ENCODE measurements around the gene ATP10A. TPM values are rescaled to one million over a fixed set of nuclear protein-coding genes. Genes with fewer than 3 reads are reported as not detected.

Gene ATP10A
- total RNA-seq, 1 experiment from 2014 or later = 2.1 TPM

DNA sequence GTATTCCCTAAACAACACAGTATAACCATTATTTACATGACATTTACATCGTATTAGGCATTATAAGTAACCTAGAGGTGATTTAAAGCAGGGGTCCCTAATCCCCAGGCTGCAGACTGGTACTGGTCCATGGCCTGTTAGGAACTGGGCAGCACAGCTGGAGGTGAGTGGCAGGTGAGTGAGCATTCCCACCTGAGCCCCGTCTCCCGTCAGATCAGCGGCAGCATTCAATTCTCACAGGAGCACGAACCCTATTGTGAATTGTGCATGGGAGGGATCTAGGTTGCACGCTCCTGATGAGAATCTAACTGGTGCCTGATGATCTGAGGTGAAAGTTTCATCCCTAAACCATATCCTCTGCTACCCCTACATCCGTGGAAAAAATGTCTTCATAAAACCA, 138.2 kb downstream of the ATP10A start:
- Mint-ChIP-seq H3K4me3 (no peak overlapping the region), H3K27ac (no peak overlapping the region), H3K4me1 (peaks cover 12% of the 10 kb centered on the region), H3K36me3 (no peaks in the 10 kb centered on the region), H3K27me3 (ENCODE audit: low read depth) (no peaks in the 10 kb centered on the region), H3K9me3 (no peaks in the 10 kb centered on the region)
- DNase-seq (ENCODE audit: low spot score) = no peak
- POLR2A ChIA-PET = no interaction called here
- CTCF ChIA-PET = interaction anchor here (1.1 kb wide), 1 partner anchor 10 kb away, joined by 4 read pairs; no protein-coding TSS in a partner anchor
- ATAC-seq = no peak
- TF ChIP-seq, protein P1, sequence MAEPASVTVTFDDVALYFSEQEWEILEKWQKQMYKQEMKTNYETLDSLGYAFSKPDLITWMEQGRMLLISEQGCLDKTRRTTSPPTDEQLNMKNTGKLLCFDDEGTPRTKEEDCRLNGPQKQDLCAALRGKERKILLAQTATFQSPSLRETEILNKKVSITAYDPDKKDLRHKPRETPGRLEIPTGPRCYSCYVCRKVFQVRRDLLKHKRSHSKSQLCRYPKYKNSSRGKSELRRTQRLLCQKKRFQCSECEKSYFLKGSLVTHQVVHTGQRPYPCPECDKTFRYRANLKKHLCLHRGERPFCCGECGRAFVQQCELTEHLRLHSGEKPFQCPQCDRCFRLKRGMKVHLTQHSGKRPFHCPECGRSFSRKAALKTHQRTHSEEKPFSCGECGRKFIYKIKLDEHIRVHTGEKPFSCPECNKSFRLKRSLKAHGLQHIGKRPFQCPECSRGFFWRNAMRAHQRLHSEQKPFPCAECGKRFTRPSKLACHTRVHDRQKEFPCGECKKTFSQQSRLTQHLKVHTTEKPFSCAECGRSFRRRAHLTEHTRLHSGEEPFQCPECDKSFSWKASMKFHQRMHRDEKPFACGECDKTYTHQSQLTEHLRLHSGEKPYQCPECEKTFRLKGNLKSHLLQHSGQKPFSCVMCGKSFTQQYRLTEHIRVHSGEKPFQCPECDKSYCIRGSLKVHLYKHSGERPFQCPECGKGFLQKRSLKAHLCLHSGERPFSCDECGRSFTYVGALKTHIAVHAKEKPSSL (CRISPR knock-in tag; conservative IDR thresholded peaks at IDR 0.05) = no peak
- no peak for TF ChIP-seq HMGA2 (CRISPR knock-in tag; IDR thresholded peaks at IDR 0.05)
- TF ChIP-seq, protein P2, sequence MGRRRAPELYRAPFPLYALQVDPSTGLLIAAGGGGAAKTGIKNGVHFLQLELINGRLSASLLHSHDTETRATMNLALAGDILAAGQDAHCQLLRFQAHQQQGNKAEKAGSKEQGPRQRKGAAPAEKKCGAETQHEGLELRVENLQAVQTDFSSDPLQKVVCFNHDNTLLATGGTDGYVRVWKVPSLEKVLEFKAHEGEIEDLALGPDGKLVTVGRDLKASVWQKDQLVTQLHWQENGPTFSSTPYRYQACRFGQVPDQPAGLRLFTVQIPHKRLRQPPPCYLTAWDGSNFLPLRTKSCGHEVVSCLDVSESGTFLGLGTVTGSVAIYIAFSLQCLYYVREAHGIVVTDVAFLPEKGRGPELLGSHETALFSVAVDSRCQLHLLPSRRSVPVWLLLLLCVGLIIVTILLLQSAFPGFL (CRISPR knock-in tag; IDR thresholded peaks at IDR 0.05; ENCODE audit: borderline replicate concordance) = no peak
- TF ChIP-seq EMX1 (CRISPR knock-in tag; IDR thresholded peaks at IDR 0.05) = no peak
- TF ChIP-seq TP53 (CRISPR knock-in tag; IDR thresholded peaks at IDR 0.05) = no peak
- no peak for TF ChIP-seq RORB (CRISPR knock-in tag; IDR thresholded peaks at IDR 0.05)

DNA sequence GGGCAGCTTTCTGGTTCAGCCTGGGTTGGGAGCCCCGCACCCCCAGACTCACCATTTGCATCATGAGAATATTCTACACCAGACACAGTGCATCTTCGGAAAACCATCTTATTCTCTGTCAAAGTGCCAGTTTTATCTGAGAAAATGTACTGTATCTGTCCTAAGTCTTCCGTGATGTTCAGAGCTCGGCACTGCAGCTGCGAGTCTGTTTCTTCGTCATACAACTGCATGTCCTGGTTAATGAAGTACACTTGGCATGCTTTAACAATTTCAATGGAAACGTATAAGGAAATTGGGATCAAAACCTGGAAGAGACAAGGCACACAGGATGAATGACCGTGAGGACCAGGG, 141.5 kb downstream of the ATP10A start:
- no peaks in the 10 kb centered on the region for H3K36me3 Mint-ChIP-seq
- TF ChIP-seq ZNF416 (CRISPR knock-in tag; IDR thresholded peaks at IDR 0.05) (no peak), NFYB (CRISPR knock-in tag; conservative IDR thresholded peaks at IDR 0.05; ENCODE audit: low read depth) (no peak), ZNF263 (CRISPR knock-in tag; IDR thresholded peaks at IDR 0.05; ENCODE audit: low read depth) (no peak), ZNF232 (CRISPR knock-in tag; IDR thresholded peaks at IDR 0.05) (no peak)
- TF ChIP-seq, protein P3, sequence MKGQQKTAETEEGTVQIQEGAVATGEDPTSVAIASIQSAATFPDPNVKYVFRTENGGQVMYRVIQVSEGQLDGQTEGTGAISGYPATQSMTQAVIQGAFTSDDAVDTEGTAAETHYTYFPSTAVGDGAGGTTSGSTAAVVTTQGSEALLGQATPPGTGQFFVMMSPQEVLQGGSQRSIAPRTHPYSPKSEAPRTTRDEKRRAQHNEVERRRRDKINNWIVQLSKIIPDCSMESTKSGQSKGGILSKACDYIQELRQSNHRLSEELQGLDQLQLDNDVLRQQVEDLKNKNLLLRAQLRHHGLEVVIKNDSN (CRISPR knock-in tag; IDR thresholded peaks at IDR 0.05) = no peak
- no peak for DNase-seq (ENCODE audit: low spot score)
- ChIA-PET POLR2A (no interaction called here), CTCF (interaction anchor here (0.9 to 1.2 kb wide), 3 partner anchors 12 to 62 kb away, joined by 3 to 12 read pairs (median 3); no protein-coding TSS in a partner anchor)
- H3K4me1 Mint-ChIP-seq = peaks cover 12% of the 10 kb centered on the region
- H3K4me3 Mint-ChIP-seq = no peak overlapping the region
- no peaks in the 10 kb centered on the region for H3K9me3 Mint-ChIP-seq
- no peak for ATAC-seq
- no peak overlapping the region for H3K27ac Mint-ChIP-seq
- no peaks in the 10 kb centered on the region for H3K27me3 Mint-ChIP-seq (ENCODE audit: low read depth)

DNA sequence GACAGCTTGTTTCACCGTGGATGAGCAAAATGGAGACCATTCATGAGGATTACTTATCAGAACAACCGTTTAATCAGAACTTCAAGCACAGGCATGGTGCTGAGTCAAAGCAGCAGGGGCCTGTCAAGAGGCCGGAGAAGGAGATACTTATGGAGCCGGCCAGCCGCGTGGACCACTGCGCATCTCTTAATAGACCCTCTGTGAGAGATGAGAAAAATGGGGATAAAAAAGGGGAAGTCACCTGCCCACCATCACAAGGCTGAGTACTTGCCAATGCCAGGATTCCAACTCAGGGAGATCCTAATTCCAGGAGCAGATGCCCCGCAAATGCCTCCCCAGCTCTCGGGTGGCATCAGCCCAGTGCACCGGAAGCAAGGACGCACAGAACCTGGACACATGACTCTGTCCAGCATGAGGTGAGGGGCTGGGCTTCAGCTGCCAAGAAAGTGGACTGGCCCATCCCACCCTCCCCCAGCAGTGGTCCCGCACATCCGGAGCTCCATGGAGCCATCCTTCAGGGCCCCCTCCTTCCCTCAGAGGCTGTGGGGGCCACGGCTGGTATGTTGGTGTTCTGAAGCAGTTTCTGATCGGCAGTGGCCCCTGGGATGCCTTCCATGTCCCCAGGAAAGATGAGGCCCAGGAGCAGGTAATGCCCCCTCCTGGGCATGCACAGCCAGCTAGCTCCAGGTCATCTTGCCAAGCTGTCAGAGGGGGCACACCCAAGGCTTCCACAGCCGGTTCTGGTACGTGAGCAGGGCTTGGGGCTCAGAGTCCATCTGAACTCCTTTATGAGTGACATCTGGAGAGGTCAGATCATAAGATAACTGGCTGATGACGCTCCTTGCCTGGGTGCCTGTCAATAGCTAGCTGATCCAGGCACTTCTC, 143.8 kb downstream of the ATP10A start:
- peaks cover 12% of the 10 kb centered on the region for H3K4me1 Mint-ChIP-seq
- POLR2A ChIA-PET = interaction anchor here (0.5 kb wide), 1 partner anchor 538 kb away, joined by 4 read pairs; no protein-coding TSS in a partner anchor
- H3K27ac Mint-ChIP-seq = no peak overlapping the region
- no peak overlapping the region for H3K4me3 Mint-ChIP-seq
- no peak for DNase-seq (ENCODE audit: low spot score)
- H3K9me3 Mint-ChIP-seq = no peaks in the 10 kb centered on the region
- H3K36me3 Mint-ChIP-seq = no peaks in the 10 kb centered on the region
- no peak for ATAC-seq
- no peaks in the 10 kb centered on the region for H3K27me3 Mint-ChIP-seq (ENCODE audit: low read depth)
- CTCF ChIA-PET = interaction anchor here (2.9 kb wide), 1 partner anchor 9 kb away, joined by 17 read pairs; no protein-coding TSS in a partner anchor
- TF ChIP-seq, protein P4, sequence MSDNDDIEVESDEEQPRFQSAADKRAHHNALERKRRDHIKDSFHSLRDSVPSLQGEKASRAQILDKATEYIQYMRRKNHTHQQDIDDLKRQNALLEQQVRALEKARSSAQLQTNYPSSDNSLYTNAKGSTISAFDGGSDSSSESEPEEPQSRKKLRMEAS (CRISPR knock-in tag; IDR thresholded peaks at IDR 0.05) = no peak
- no peak for TF ChIP-seq HMGA2 (CRISPR knock-in tag; IDR thresholded peaks at IDR 0.05)
- TF ChIP-seq, protein P5, sequence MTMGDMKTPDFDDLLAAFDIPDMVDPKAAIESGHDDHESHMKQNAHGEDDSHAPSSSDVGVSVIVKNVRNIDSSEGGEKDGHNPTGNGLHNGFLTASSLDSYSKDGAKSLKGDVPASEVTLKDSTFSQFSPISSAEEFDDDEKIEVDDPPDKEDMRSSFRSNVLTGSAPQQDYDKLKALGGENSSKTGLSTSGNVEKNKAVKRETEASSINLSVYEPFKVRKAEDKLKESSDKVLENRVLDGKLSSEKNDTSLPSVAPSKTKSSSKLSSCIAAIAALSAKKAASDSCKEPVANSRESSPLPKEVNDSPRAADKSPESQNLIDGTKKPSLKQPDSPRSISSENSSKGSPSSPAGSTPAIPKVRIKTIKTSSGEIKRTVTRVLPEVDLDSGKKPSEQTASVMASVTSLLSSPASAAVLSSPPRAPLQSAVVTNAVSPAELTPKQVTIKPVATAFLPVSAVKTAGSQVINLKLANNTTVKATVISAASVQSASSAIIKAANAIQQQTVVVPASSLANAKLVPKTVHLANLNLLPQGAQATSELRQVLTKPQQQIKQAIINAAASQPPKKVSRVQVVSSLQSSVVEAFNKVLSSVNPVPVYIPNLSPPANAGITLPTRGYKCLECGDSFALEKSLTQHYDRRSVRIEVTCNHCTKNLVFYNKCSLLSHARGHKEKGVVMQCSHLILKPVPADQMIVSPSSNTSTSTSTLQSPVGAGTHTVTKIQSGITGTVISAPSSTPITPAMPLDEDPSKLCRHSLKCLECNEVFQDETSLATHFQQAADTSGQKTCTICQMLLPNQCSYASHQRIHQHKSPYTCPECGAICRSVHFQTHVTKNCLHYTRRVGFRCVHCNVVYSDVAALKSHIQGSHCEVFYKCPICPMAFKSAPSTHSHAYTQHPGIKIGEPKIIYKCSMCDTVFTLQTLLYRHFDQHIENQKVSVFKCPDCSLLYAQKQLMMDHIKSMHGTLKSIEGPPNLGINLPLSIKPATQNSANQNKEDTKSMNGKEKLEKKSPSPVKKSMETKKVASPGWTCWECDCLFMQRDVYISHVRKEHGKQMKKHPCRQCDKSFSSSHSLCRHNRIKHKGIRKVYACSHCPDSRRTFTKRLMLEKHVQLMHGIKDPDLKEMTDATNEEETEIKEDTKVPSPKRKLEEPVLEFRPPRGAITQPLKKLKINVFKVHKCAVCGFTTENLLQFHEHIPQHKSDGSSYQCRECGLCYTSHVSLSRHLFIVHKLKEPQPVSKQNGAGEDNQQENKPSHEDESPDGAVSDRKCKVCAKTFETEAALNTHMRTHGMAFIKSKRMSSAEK (CRISPR knock-in tag; IDR thresholded peaks at IDR 0.05; ENCODE audit: borderline replicate concordance) = no peak
- TF ChIP-seq IRF2 (CRISPR knock-in tag; IDR thresholded peaks at IDR 0.05; ENCODE audit: borderline replicate concordance, low read depth) = no peak
- no peak for TF ChIP-seq RORB (CRISPR knock-in tag; IDR thresholded peaks at IDR 0.05)
- TF ChIP-seq, protein P6, sequence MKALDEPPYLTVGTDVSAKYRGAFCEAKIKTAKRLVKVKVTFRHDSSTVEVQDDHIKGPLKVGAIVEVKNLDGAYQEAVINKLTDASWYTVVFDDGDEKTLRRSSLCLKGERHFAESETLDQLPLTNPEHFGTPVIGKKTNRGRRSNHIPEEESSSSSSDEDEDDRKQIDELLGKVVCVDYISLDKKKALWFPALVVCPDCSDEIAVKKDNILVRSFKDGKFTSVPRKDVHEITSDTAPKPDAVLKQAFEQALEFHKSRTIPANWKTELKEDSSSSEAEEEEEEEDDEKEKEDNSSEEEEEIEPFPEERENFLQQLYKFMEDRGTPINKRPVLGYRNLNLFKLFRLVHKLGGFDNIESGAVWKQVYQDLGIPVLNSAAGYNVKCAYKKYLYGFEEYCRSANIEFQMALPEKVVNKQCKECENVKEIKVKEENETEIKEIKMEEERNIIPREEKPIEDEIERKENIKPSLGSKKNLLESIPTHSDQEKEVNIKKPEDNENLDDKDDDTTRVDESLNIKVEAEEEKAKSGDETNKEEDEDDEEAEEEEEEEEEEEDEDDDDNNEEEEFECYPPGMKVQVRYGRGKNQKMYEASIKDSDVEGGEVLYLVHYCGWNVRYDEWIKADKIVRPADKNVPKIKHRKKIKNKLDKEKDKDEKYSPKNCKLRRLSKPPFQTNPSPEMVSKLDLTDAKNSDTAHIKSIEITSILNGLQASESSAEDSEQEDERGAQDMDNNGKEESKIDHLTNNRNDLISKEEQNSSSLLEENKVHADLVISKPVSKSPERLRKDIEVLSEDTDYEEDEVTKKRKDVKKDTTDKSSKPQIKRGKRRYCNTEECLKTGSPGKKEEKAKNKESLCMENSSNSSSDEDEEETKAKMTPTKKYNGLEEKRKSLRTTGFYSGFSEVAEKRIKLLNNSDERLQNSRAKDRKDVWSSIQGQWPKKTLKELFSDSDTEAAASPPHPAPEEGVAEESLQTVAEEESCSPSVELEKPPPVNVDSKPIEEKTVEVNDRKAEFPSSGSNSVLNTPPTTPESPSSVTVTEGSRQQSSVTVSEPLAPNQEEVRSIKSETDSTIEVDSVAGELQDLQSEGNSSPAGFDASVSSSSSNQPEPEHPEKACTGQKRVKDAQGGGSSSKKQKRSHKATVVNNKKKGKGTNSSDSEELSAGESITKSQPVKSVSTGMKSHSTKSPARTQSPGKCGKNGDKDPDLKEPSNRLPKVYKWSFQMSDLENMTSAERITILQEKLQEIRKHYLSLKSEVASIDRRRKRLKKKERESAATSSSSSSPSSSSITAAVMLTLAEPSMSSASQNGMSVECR (CRISPR knock-in tag; IDR thresholded peaks at IDR 0.05; ENCODE audit: borderline replicate concordance) = no peak
- TF ChIP-seq, protein P7, sequence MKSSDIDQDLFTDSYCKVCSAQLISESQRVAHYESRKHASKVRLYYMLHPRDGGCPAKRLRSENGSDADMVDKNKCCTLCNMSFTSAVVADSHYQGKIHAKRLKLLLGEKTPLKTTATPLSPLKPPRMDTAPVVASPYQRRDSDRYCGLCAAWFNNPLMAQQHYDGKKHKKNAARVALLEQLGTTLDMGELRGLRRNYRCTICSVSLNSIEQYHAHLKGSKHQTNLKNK (CRISPR knock-in tag; IDR thresholded peaks at IDR 0.05) = no peak

Measured in WTC11 (cell line).